ENCODE measurements around the gene KCNAB1.
A peak's percentile ranks its signal among the peaks of the same experiment; 100 is the strongest.

The KCNAB1 gene

DNA sequence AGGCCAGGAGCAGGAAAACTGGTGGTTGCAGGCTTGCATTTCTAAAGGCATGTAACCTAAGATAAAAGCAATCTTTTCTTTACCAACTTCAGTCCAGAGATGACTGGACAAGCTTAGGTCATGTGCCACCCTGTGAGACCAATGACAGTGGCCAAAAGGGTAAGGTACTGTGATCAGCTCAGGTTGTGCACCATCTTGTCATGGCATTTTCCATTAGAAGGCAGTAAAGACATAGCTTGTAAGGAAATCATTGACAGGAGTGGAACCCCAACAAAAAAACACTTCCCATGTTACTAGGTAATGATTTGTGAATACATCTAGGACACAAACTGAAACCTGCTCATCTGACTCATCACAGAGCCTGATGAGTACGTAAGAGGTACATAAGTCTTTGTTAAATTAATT, 399.4 kb downstream of the KCNAB1 start:
- DNase-seq (no peak), ATAC-seq (peak; percentile 71)
- no peak overlapping the region for H3K4me3 Mint-ChIP-seq
- H3K27ac Mint-ChIP-seq = no peak overlapping the region
- peaks cover 19% of the 10 kb centered on the region for H3K4me1 Mint-ChIP-seq
- no peaks in the 10 kb centered on the region for H3K9me3 Mint-ChIP-seq
- H3K36me3 Mint-ChIP-seq (ENCODE audit: low read depth) = peaks cover 3% of the 10 kb centered on the region
- H3K27me3 Mint-ChIP-seq = peaks cover 33% of the 10 kb centered on the region

DNA sequence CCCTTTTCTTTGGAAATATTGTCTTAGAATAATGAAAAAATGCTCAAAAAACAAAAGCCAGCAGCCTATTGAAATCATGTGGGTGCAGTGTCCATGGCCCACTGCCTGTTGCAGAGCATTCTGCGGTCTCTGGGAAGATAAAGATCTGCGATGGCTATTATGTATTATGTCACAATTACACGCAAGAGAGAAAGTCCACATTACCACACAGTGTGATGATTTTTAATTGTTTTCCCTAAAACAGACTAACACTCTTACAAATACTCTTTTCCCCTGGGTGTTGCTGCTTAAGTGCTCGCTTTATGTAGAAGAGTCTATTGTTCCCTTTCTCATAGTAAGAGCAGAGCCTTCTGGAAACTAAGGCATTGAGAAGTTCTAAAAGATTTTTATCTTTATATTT, 402.3 kb downstream of the KCNAB1 start:
- Mint-ChIP-seq H3K9me3 (no peaks in the 10 kb centered on the region), H3K36me3 (ENCODE audit: low read depth) (peaks cover 3% of the 10 kb centered on the region), H3K4me1 (peaks cover 26% of the 10 kb centered on the region), H3K4me3 (no peak overlapping the region), H3K27ac (no peak overlapping the region), H3K27me3 (peaks cover 35% of the 10 kb centered on the region)
- ATAC-seq = no peak
- DNase-seq = no peak

DNA sequence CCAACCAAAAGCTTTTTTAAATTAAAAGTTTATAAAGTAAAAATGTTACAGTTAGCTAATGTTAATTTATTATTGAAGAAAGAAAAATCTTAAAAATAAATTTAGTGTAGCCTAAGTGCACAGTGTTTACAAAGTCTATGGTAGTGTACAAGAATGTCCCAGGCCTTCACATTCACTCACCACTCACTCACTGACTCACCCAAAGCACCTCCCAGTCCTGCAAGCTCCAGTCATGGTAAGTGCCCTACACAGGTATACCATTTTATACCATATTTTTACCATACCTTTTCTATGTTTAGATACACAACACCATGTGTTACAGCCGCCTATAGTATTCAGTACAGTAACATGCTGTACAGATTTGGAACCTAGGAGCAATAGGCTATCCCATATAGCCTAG, 405.4 kb downstream of the KCNAB1 start:
- H3K36me3 Mint-ChIP-seq (ENCODE audit: low read depth) = peaks cover 3% of the 10 kb centered on the region
- ATAC-seq = no peak

DNA sequence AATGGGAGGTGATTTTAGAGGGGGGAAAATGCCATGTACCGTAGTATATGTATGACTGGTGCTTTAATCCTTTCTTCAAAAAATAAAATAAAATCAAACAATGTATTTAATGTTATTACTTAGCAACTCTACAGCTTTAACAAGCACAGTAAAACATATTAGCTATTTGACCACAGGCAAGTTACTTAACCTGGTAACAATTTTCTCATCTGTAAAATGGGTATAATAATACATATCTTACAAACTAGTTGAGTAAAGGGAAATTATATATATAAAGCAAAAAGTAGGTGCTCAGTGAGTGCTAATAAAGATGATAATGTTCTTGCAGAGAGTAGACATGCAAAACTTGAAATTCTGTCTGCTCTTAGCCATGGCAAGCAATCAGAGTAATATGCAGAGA, 406.7 kb downstream of the KCNAB1 start:
- no peaks in the 10 kb centered on the region for H3K9me3 Mint-ChIP-seq
- H3K36me3 Mint-ChIP-seq (ENCODE audit: low read depth) = peaks cover 3% of the 10 kb centered on the region
- no peak overlapping the region for H3K27ac Mint-ChIP-seq
- ATAC-seq = no peak
- H3K27me3 Mint-ChIP-seq = peaks cover 18% of the 10 kb centered on the region
- no peak for DNase-seq
- H3K4me3 Mint-ChIP-seq = no peak overlapping the region
- peaks cover 18% of the 10 kb centered on the region for H3K4me1 Mint-ChIP-seq

More for the DNA sequence above, 405.4 kb downstream of the KCNAB1 start:
- no peak overlapping the region for H3K4me3 Mint-ChIP-seq
- peaks cover 18% of the 10 kb centered on the region for H3K4me1 Mint-ChIP-seq
- H3K27me3 Mint-ChIP-seq = peaks cover 24% of the 10 kb centered on the region
- no peaks in the 10 kb centered on the region for H3K9me3 Mint-ChIP-seq
- H3K27ac Mint-ChIP-seq = no peak overlapping the region
- DNase-seq = no peak

DNA sequence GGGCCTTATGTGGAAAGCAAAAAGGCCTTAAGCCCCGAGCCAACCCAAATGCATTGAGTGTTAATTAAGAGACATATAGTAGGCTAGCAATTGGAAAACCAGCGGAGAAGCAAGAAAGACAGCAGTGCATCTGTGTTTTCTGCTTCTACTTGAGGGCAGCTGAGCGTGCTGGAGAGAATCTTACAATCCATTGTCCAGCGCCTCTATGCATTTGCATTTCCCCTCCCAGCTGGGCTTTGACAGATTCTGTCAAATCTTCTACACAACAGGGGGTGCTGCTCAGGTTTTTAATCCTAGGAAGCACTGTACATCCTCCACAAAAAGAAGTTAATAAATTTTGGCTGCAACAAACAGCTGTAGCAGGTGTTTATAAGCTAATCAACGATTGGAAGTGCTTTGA, 410.6 kb downstream of the KCNAB1 start:
- peaks cover 14% of the 10 kb centered on the region for H3K4me1 Mint-ChIP-seq
- DNase-seq = no peak
- ATAC-seq = no peak
- H3K36me3 Mint-ChIP-seq (ENCODE audit: low read depth) = peaks cover 2% of the 10 kb centered on the region
- H3K27me3 Mint-ChIP-seq = peaks cover 2% of the 10 kb centered on the region
- H3K4me3 Mint-ChIP-seq = no peak overlapping the region
- no peaks in the 10 kb centered on the region for H3K9me3 Mint-ChIP-seq
- H3K27ac Mint-ChIP-seq = no peak overlapping the region

DNA sequence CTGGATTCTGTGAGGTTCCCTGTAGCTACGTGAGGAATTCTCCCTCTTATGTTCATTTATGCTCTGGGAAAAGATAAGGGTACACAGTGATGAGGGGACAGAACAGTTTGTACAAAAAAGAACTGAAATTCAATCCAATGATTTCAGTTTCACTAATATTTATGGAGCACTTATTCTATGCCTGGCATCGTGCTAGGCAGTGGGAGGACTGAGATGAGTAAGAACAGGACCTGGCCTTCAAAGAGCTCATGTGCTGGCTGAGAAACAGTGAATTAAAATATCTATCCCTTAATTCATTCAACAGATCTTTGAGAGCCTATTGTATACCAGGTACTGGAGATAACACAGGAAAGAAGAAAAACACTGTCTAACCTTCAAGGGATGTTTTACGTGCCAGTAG, 412.4 kb downstream of the KCNAB1 start:
- peaks cover 17% of the 10 kb centered on the region for H3K4me1 Mint-ChIP-seq
- peaks cover 2% of the 10 kb centered on the region for H3K36me3 Mint-ChIP-seq (ENCODE audit: low read depth)
- H3K9me3 Mint-ChIP-seq = no peaks in the 10 kb centered on the region
- no peak overlapping the region for H3K4me3 Mint-ChIP-seq
- ATAC-seq (no peak), DNase-seq (no peak)
- H3K27me3 Mint-ChIP-seq = no peaks in the 10 kb centered on the region
- no peak overlapping the region for H3K27ac Mint-ChIP-seq

DNA sequence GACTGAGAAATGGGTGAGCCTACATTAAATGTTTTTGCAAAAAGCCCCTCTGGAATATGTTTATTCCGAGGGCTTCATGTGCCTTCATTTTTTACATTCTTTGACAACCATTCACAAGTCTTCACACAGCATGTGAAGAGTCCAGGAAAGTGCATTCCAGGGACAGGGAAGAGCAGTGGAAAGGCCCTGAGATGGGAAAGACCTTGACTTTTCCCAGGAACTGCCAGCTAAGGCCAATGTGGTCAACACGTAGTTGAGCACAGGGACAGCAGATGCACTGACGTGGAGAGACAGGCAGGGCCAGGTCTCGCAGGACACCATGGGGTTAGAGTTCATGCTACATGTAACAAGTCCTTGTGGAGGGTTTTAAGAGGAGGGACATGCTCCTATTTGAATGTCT, 412.8 kb downstream of the KCNAB1 start:
- ATAC-seq = no peak
- Mint-ChIP-seq H3K27ac (no peak overlapping the region), H3K36me3 (ENCODE audit: low read depth) (peaks cover 3% of the 10 kb centered on the region)

DNA sequence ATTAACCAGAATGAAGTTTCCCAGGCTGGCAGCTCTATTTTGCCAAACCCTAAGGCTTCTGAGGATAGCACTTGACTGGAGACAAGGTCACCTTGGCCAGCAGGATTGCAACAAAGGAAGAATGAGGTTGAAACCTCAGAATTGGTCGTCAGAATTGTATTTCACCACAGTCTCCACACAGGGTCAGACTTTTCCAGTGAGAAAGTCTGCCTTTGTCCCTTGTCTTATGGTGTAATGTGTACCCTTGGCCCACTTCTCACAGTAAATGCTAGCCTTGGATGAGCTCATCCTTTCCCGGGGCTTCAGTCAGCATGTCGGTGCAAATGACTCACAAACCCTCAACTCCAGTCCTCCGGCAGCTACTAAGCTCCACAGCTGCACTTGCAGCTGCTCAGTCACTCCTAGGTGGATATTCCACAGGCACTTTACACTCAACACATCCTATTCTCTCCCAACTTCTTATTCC, 414.8 kb downstream of the KCNAB1 start:
- H3K4me3 Mint-ChIP-seq = no peak overlapping the region
- H3K4me1 Mint-ChIP-seq = peaks cover 17% of the 10 kb centered on the region
- peak overlapping the region; percentile 15 for H3K27ac Mint-ChIP-seq
- peak; percentile 96 for ATAC-seq
- peak; percentile 46 for DNase-seq
- H3K27me3 Mint-ChIP-seq = no peaks in the 10 kb centered on the region
- no peaks in the 10 kb centered on the region for H3K9me3 Mint-ChIP-seq
- H3K36me3 Mint-ChIP-seq (ENCODE audit: low read depth) = peaks cover 13% of the 10 kb centered on the region

More for the DNA sequence above, 412.8 kb downstream of the KCNAB1 start:
- H3K9me3 Mint-ChIP-seq = no peaks in the 10 kb centered on the region
- no peak overlapping the region for H3K4me3 Mint-ChIP-seq
- peaks cover 17% of the 10 kb centered on the region for H3K4me1 Mint-ChIP-seq
- no peaks in the 10 kb centered on the region for H3K27me3 Mint-ChIP-seq
- DNase-seq = no peak

DNA sequence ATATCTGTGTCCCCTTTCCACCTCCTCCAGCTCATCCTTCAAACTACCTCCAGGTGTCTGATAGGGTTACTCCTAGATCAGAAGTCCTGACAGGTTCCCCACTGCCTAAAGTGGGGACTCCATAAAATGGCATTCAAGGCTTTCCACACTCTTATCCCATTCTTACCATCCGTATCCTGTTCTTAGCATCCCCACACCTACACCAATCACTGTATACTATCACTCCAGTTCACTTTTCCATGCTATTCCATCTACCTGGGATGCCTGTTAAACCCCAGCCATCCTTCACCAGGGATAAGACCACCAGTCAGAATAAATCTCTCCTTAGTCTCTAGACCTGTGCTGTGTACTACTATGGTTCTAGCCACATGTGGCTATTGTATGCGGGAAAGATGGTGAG, 415.4 kb downstream of the KCNAB1 start:
- Mint-ChIP-seq H3K4me1 (peaks cover 17% of the 10 kb centered on the region), H3K4me3 (no peak overlapping the region), H3K9me3 (no peaks in the 10 kb centered on the region), H3K27me3 (no peaks in the 10 kb centered on the region), H3K36me3 (ENCODE audit: low read depth) (peaks cover 16% of the 10 kb centered on the region), H3K27ac (peak overlapping the region; percentile 34)
- ATAC-seq (no peak), DNase-seq (no peak)

DNA sequence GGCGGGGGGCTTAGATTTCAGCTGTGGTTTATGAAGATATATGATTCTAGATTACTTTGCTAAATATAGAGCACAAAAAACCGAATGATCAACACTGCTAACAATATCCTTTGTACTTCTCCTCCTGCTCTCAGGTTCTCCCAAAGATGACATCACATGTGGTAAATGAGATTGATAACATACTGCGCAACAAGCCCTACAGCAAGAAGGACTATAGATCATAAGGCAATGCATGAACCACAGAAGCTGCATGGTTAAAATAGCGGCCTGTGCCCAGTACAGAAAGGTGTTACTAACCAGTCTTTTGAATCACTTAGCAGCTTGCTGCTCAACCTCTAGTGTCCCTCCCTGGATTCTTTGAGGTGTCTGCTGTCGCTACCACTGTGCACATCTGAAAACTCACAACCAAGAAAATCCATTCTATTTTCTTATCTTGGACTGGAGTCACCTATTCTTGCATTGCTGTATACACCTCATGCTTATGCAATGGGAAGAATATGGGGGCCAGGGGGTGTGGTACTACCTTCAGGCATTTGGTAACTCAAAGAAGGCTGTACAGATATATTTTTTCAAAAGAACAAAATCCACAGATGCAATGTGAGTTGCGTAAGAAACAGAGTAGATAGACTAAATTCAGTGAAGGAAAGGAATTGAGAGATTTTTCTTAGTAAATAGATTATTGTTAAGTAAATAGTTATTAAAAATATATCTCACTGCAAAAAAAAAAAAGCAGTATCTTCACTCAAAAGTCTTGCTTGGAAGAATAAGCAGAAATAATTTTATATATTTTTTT, 416.3 kb downstream of the KCNAB1 start:
- Mint-ChIP-seq H3K4me3 (no peak overlapping the region), H3K27ac (no peak overlapping the region), H3K9me3 (no peaks in the 10 kb centered on the region), H3K4me1 (peaks cover 17% of the 10 kb centered on the region), H3K27me3 (no peaks in the 10 kb centered on the region), H3K36me3 (ENCODE audit: low read depth) (peaks cover 19% of the 10 kb centered on the region)
- no peak for DNase-seq
- no peak for ATAC-seq

DNA sequence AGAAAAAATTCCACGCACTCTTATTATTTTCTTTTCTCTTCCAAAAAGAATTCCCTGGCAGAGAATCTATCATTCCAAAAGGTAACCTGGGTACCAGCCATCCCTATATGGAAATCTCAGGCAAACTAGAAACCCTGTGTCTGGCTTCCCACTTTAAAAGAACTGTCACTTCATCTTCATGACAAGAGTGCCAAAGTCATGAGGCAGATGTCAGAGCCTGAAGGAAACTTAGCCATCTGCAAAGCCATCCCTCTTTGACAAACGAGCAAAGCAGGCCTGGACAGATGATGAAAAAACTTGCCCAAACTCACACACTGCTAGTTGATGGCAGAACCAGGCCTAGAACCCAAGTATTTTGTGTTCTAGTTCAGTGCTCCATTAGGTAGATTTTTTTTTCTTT, 418.7 kb downstream of the KCNAB1 start:
- DNase-seq = no peak
- peaks cover 15% of the 10 kb centered on the region for H3K4me1 Mint-ChIP-seq
- H3K36me3 Mint-ChIP-seq (ENCODE audit: low read depth) = peaks cover 29% of the 10 kb centered on the region
- no peak overlapping the region for H3K27ac Mint-ChIP-seq
- no peak overlapping the region for H3K4me3 Mint-ChIP-seq
- no peaks in the 10 kb centered on the region for H3K9me3 Mint-ChIP-seq
- H3K27me3 Mint-ChIP-seq = no peaks in the 10 kb centered on the region
- no peak for ATAC-seq

DNA sequence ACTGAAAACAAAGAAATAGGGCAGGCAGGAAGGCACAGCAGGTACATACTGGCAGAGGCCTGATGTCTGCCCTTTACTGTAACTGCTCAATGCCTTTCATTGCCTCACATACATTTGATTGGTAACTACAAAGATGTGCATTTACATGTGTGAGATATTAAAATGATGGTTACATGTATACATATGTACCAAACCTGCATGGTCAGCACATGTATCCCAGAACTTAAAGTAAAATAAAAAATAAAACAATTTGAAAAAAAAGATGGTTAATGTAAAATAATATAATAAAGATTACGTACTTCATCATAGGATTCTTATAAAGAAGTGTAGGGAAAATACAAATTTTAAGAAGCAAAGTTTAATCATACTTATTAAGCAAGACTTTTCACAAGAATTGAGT, 419.4 kb downstream of the KCNAB1 start:
- Mint-ChIP-seq H3K4me3 (no peak overlapping the region), H3K36me3 (ENCODE audit: low read depth) (peaks cover 29% of the 10 kb centered on the region), H3K27me3 (no peaks in the 10 kb centered on the region), H3K27ac (no peak overlapping the region), H3K9me3 (no peaks in the 10 kb centered on the region), H3K4me1 (peaks cover 14% of the 10 kb centered on the region)
- no peak for DNase-seq
- no peak for ATAC-seq

DNA sequence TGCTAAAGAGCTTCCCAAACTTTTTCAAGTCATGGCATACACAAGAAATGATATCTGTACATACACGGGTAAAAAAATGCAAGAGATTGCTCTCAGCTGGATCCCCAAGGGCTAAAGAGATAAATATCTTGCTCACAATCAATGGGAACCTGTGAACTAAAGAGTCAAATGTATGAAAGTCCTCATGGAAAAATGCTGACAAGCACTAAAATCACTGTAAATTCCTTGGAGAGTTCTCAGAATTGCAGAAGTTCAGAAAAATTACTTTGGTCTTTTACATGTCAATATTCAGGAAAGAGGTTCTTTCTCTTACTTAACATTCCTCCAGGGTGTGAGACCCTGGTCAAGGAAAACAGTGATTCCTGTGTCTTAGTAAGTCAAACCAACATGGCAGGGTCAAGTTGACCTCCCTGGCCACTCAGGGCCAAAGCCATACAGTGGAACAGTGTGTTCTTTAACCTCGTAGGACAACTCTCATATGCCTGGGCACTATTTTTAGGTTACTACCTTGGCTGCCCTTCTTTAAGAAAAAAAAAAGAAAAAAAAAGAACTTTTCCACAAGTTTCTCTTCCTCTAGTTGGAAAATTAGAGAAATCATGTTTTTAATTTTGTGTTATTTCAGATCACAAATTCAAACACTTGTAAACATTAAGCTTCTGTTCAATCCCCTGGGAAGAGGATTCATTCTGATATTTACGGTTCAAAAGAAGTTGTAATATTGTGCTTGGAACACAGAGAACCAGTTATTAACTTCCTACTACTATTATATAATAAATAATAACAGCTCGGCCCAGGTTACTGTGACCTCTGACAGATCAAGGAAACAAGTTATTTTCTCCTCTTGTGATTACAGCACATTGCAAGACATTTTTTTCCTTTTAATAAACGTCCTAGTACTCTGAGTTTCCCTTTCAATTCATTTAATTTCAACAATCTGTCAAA, 422.0 kb downstream of the KCNAB1 start:
- H3K4me3 Mint-ChIP-seq = no peak overlapping the region
- ATAC-seq (no peak), DNase-seq (no peak)
- H3K4me1 Mint-ChIP-seq = peaks cover 12% of the 10 kb centered on the region
- H3K27ac Mint-ChIP-seq = no peak overlapping the region
- no peaks in the 10 kb centered on the region for H3K9me3 Mint-ChIP-seq
- no peaks in the 10 kb centered on the region for H3K27me3 Mint-ChIP-seq
- H3K36me3 Mint-ChIP-seq (ENCODE audit: low read depth) = peaks cover 45% of the 10 kb centered on the region

DNA sequence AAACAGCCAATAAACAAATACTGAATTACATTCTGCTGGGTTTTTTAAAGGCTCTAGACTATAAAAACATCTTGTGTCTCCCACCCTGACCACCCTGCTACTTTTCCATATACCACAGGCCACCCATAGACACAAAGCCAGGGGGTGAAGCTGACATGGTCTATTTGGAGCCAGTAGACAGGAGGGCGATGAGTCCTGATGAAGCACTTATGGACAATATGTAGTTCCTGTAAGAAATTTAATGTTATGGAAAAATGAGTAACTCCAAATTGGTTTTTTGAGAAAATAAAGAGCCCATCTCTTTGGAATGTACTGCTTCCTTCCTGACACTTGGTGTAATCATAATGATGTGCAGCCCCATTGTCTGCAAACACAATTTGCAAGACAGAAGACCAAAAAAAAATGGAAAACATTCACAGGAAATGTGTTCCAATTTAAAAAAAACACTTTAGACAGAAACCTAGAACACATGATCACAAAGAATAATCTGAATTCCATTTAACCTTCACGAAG, 422.7 kb downstream of the KCNAB1 start:
- ATAC-seq (no peak), DNase-seq (no peak)
- no peaks in the 10 kb centered on the region for H3K9me3 Mint-ChIP-seq
- H3K27ac Mint-ChIP-seq = no peak overlapping the region
- H3K4me3 Mint-ChIP-seq = no peak overlapping the region
- no peaks in the 10 kb centered on the region for H3K27me3 Mint-ChIP-seq
- H3K4me1 Mint-ChIP-seq = peaks cover 12% of the 10 kb centered on the region
- peaks cover 50% of the 10 kb centered on the region for H3K36me3 Mint-ChIP-seq (ENCODE audit: low read depth)

DNA sequence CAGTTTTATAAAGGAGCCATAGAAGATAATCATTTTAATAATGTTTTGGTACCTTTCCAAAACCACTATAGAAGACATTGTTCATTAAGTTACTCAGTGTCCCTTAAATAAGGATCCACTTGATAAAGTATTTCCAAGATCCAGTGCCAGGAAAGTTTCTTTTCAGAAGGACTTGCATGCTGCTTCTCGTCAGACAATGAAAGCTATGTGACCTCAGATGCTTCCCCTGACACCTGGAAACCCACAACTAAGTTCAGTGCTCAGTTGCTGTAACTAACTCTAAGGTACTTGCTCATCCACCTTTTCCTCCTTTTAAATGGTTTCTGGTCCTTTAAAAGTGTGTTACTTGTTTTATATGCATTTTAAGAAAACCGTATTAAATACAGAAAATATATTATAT, 427.3 kb downstream of the KCNAB1 start:
- Mint-ChIP-seq H3K9me3 (no peaks in the 10 kb centered on the region), H3K36me3 (ENCODE audit: low read depth) (peaks cover 66% of the 10 kb centered on the region), H3K4me1 (peaks cover 42% of the 10 kb centered on the region), H3K27me3 (no peaks in the 10 kb centered on the region), H3K4me3 (no peak overlapping the region), H3K27ac (no peak overlapping the region)
- ATAC-seq = no peak
- DNase-seq = no peak

Data from activated naive CD8-positive, alpha-beta T cell treated with anti-CD3 and anti-CD28 coated beads, Interleukin-2, amount 50 U/mL, for 24 hours (primary cell).